AG09309 (cell line): Measurements from ENCODE around the gene KRTAP12-2.
A peak's percentile ranks its signal among the peaks of the same experiment; 100 is the strongest.

Experiments used
- DNase-seq: peaks from one replicate; pipeline ENCODE4 v3.0.0-alpha.2; 2010; ENCODE audit warnings: low read depth
- H3K4me3 ChIP-seq: 2 replicates; pipeline ENCODE4 v1.5.1; 2011; ENCODE audit warnings: mild to moderate bottlenecking, low read depth, low read length, moderate library complexity; ENCODE audit not compliant: control insufficient read depth
- CTCF ChIP-seq: IDR thresholded peaks from 2 replicates; pipeline ENCODE4 v1.5.1; 2011; ENCODE audit warnings: mild to moderate bottlenecking, low read depth, low read length, inconsistent platforms; ENCODE audit not compliant: insufficient read depth, control insufficient read depth; ENCODE audit errors: missing control alignments

KRTAP12-2 gene

GRCh38 chr21:44623575-44623974 is 43.2 kb downstream of the KRTAP12-2 start:
- TF ChIP-seq CTCF, result no peak
- no peak for DNase-seq
- no peak overlapping the region for H3K4me3 ChIP-seq

- no peak overlapping the region for H3K4me3 ChIP-seq
- no peak for TF ChIP-seq CTCF
- DNase-seq, result no peak
These were observed 46.8 kb downstream of the KRTAP12-2 start for GRCh38 chr21:44619886-44620285.

- no peak overlapping the region for H3K4me3 ChIP-seq
- TF ChIP-seq CTCF, result no peak
- no peak for DNase-seq
These were observed 47.8 kb downstream of the KRTAP12-2 start for GRCh38 chr21:44618909-44619308.

GRCh38 chr21:44618504-44618903 is 48.2 kb downstream of the KRTAP12-2 start:
- no peak overlapping the region for H3K4me3 ChIP-seq
- no peak for DNase-seq
- TF ChIP-seq CTCF, result peak; percentile 47

GRCh38 chr21:44617071-44617501 is 49.6 kb downstream of the KRTAP12-2 start:
- no peak for TF ChIP-seq CTCF
- no peak for DNase-seq
- H3K4me3 ChIP-seq, result no peak overlapping the region

GRCh38 chr21:44616591-44616926 is 50.2 kb downstream of the KRTAP12-2 start:
- no peak for DNase-seq
- H3K4me3 ChIP-seq, result no peak overlapping the region
- TF ChIP-seq CTCF, result no peak
